MM.1S (cell line): Measurements from ENCODE around the gene GSE1.

ENCODE experiments used
- EZH2 ChIP-seq: fragments of 300-600 bp; sonication (generic); optimal IDR thresholded peaks from 2 replicates; pipeline ENCODE3; 2017; ENCODE audit warnings: low read depth, mild to moderate bottlenecking, antibody characterized with exemption, low read length, mixed read lengths
- TF ChIP-seq, protein P1 (sequence below): fragments of 300-600 bp; sonication (generic); IDR thresholded peaks from 2 replicates; pipeline ENCODE4 v1.5.1; 2016; ENCODE audit warnings: antibody characterized with exemption, low read length, mixed read lengths

DNA sequence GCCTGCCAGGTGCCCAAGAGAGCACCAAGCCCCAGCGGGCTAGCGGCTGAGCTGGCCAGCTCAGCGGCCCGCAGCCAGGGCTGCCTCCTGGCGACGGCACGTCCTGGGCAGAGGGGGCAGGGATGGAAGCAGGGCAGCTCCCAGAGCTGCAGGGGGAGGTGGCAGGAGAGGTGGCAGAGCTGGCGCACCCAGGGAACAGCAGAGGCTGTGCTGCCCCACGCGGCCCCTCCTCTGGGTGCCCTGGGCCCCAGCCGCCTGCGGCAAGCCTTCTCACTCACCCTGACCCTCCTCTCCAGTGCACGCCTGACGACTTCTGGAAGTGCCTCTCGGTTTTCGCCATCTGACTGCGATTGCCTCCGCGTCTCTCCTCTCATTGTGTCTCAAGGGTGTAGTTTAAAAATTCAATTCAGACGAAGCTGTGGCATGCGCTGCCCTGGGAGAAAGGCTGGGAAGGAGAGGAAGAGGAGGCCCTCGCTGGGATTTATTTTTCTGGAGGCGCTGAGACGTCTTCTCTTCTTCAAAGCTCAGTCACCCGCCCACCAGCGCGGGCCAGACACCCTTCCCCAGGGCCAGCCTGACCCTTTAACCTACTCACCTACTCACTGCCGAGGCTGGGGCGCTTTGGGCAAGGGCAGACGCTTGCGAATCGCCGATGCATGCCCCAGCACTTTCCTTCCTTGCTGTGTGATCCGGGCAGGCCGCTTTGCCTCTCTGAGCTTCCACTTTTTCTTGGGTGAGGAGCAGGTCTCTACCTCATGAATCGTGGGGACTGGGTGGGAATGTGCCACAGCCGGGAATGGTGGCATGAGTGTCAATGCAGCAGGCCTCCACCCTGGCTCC, 24.9 kb downstream of the GSE1 start:
- TF ChIP-seq, protein P1, sequence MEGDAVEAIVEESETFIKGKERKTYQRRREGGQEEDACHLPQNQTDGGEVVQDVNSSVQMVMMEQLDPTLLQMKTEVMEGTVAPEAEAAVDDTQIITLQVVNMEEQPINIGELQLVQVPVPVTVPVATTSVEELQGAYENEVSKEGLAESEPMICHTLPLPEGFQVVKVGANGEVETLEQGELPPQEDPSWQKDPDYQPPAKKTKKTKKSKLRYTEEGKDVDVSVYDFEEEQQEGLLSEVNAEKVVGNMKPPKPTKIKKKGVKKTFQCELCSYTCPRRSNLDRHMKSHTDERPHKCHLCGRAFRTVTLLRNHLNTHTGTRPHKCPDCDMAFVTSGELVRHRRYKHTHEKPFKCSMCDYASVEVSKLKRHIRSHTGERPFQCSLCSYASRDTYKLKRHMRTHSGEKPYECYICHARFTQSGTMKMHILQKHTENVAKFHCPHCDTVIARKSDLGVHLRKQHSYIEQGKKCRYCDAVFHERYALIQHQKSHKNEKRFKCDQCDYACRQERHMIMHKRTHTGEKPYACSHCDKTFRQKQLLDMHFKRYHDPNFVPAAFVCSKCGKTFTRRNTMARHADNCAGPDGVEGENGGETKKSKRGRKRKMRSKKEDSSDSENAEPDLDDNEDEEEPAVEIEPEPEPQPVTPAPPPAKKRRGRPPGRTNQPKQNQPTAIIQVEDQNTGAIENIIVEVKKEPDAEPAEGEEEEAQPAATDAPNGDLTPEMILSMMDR = no peak
- no peak for TF ChIP-seq EZH2
